BLaER1 (cell line): ENCODE measurements around the gene COQ2.
"Not testable (repeated sequence)": the region's sequence is repeated elsewhere in the genome, so short reads cannot be mapped to it uniquely, and the experiment has no call there.

Source experiments
- H3K27ac ChIP-seq: shearing (Covaris generic); formaldehyde crosslinking; 2 replicates; pipeline ENCODE4 v1.8.1; 2022
- H3K27me3 ChIP-seq: shearing (Covaris generic); formaldehyde crosslinking; 2 replicates; pipeline ENCODE4 v1.8.1; 2022
- H3K36me3 ChIP-seq: shearing (Covaris generic); formaldehyde crosslinking; 2 replicates; pipeline ENCODE4 v1.8.1; 2022
- H3K4me1 ChIP-seq: shearing (Covaris generic); formaldehyde crosslinking; 2 replicates; pipeline ENCODE4 v1.8.1; 2022
- H3K4me2 ChIP-seq: shearing (Covaris generic); formaldehyde crosslinking; 2 replicates; pipeline ENCODE4 v1.8.1; 2022
- H3K4me3 ChIP-seq: shearing (Covaris generic); formaldehyde crosslinking; 2 replicates; pipeline ENCODE4 v1.8.1; 2022
- H3K9ac ChIP-seq: shearing (Covaris generic); formaldehyde crosslinking; 2 replicates; pipeline ENCODE4 v1.8.1; 2022
- H3K9me3 ChIP-seq: shearing (Covaris generic); formaldehyde crosslinking; 2 replicates; pipeline ENCODE4 v1.8.1; 2022
- H4K20me1 ChIP-seq: shearing (Covaris generic); formaldehyde crosslinking; 2 replicates; pipeline ENCODE4 v1.8.1; 2022
- Cebpa-rat ChIP-seq: shearing (Covaris generic); IDR thresholded peaks from 2 replicates; pipeline ENCODE4 v1.8.1; 2022

Gene COQ2

GRCh38 chr4:83285055-83285407 lies 433 bp upstream of the COQ2 start:
- TF ChIP-seq Cebpa-rat, result no peak
- peak overlapping the region; percentile 82 for H3K27ac ChIP-seq

GRCh38 chr4:83283181-83283580 lies 1.4 kb downstream of the COQ2 start:
- Histone ChIP-seq H4K20me1 (0 out of 2 replicates have a peak, but pooled peaks cover 16% of the 10 kb centered on the region), H3K27me3 (no peaks in the 10 kb centered on the region), H3K4me3 (peak overlapping the region; percentile 78), H3K4me2 (peak overlapping the region; percentile 83), H3K36me3 (peaks cover 8% of the 10 kb centered on the region), H3K4me1 (peaks cover 41% of the 10 kb centered on the region), H3K9me3 (no peaks in the 10 kb centered on the region), H3K9ac (peak overlapping the region; percentile 86; the same call in 1 of the 2 replicates), H3K27ac (no peak overlapping the region)
- no peak for TF ChIP-seq Cebpa-rat

More at GRCh38 chr4:83285055-83285407, 433 bp upstream of the COQ2 start:
- peaks cover 41% of the 10 kb centered on the region for H3K4me1 ChIP-seq
- H3K36me3 ChIP-seq, result no peaks in the 10 kb centered on the region
- H3K9me3 ChIP-seq, result peaks cover 10% of the 10 kb centered on the region
- H3K9ac ChIP-seq, result peak overlapping the region; percentile 86
- H3K27me3 ChIP-seq, result no peaks in the 10 kb centered on the region
- peak overlapping the region; percentile 78 for H3K4me3 ChIP-seq
- 0 out of 2 replicates have a peak, but pooled peaks cover 16% of the 10 kb centered on the region for H4K20me1 ChIP-seq
- H3K4me2 ChIP-seq, result peak overlapping the region; percentile 83

GRCh38 chr4:83282049-83282535 lies 2.5 kb downstream of the COQ2 start:
- H3K4me2 ChIP-seq, result peak overlapping the region; percentile 83
- peaks cover 18% of the 10 kb centered on the region for H3K36me3 ChIP-seq
- no peaks in the 10 kb centered on the region for H3K27me3 ChIP-seq
- H3K9ac ChIP-seq, result no peak overlapping the region
- TF ChIP-seq Cebpa-rat, result no peak
- H3K4me3 ChIP-seq, result no peak overlapping the region
- no peaks in the 10 kb centered on the region for H3K9me3 ChIP-seq
- 0 out of 2 replicates have a peak, but pooled peaks cover 16% of the 10 kb centered on the region for H4K20me1 ChIP-seq
- H3K27ac ChIP-seq, result no peak overlapping the region
- peaks cover 43% of the 10 kb centered on the region for H3K4me1 ChIP-seq

DNA sequence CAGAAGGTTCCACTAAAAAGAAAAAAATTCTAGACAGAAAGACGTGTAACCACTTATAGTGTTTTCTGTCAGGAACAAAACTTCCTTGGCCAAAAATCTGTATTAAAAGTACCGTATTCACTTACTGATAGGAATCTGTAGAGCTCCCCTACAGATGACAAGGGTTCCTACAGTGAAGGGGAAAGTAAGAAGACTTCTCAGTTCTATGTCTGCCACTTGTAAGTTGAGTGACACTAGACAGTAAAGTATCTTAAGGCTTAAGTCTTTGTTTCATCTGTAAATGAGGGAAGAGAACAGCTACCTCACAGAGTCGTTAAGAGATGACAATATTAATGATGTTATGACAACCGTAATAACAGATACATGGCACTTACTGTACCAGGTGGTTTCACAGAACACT lies 3.3 kb downstream of the COQ2 start:
- Histone ChIP-seq H4K20me1 (0 out of 2 replicates have a peak, but pooled peaks cover 16% of the 10 kb centered on the region), H3K4me3 (no peak overlapping the region), H3K9ac (no peak overlapping the region), H3K4me1 (peaks cover 49% of the 10 kb centered on the region), H3K36me3 (peaks cover 19% of the 10 kb centered on the region), H3K27me3 (no peaks in the 10 kb centered on the region), H3K4me2 (peak overlapping the region; percentile 35), H3K27ac (no peak overlapping the region), H3K9me3 (no peaks in the 10 kb centered on the region)
- no peak for TF ChIP-seq Cebpa-rat

DNA sequence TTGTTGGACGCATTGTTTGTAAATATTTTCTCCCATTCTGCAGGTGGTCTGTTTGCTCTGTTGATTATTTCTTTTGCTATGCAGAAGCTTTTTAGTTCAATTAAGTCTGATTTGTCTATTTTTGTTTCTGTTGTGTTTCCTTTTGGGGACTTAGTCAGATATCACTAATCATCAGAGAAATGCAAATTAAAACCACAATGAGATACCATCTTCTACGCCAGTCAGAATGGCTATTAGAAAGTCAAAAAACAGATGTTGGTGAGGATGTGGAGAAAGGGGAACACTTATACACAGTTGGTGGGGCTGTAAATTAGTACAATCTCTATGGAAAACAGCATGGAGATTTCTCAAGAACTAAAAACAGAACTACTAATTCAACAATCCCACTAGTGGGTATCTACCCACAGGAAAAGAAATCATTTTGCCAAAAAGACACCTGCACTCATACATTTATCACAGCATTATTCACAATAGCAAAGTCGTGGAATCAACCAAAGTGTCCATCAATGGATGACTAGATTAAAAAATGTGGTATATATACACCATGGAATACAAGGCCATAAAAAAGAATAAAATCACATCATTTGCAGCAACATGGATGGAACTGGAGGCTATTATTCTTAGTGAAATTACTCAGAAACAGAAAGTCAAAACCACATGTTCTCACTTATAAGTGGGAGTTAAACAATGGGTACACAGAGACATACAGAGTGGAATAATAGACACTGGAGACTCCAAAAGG lies 8.1 kb downstream of the COQ2 start:
- H3K4me2 ChIP-seq, result peak overlapping the region; percentile 44
- no peak for TF ChIP-seq Cebpa-rat
- no peaks in the 10 kb centered on the region for H3K27me3 ChIP-seq
- no peak overlapping the region for H3K27ac ChIP-seq
- H4K20me1 ChIP-seq, result 0 out of 2 replicates have a peak, but pooled peaks cover 1% of the 10 kb centered on the region
- no peak overlapping the region for H3K9ac ChIP-seq
- no peaks in the 10 kb centered on the region for H3K9me3 ChIP-seq
- H3K4me3 ChIP-seq, result no peak overlapping the region
- H3K4me1 ChIP-seq, result peaks cover 16% of the 10 kb centered on the region
- H3K36me3 ChIP-seq, result peaks cover 50% of the 10 kb centered on the region

- H3K9ac ChIP-seq, H3K4me3 ChIP-seq, H3K27me3 ChIP-seq, H4K20me1 ChIP-seq, H3K27ac ChIP-seq, H3K9me3 ChIP-seq, H3K4me2 ChIP-seq: not testable (repeated sequence)
- peaks cover 72% of the 10 kb centered on the region for H3K36me3 ChIP-seq
- peaks cover 12% of the 10 kb centered on the region for H3K4me1 ChIP-seq
Observed at GRCh38 chr4:83273926-83274325, 10.7 kb downstream of the COQ2 start.

DNA sequence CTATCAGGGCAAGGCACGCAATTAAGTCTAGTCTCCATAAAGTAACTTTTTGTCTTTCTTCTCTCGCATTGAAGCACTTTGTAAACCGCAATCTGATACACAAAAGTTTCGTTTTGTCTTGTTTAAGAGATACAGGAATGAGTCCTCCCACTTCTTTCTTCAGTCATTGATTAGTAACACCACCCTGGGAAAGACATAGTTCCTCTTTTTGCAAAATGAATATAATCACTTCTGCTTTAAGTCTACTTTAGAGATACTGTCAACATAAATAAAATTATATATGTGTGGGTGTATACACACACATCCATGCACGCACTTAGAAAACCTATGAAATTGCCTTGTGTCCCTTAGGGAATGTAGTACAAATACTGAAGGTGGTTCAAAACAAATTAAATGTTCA lies 11.7 kb downstream of the COQ2 start:
- TF ChIP-seq Cebpa-rat, result no peak
- no peaks in the 10 kb centered on the region for H4K20me1 ChIP-seq
- peaks cover 12% of the 10 kb centered on the region for H3K4me1 ChIP-seq
- no peak overlapping the region for H3K4me3 ChIP-seq
- no peak overlapping the region for H3K27ac ChIP-seq
- no peaks in the 10 kb centered on the region for H3K9me3 ChIP-seq
- no peaks in the 10 kb centered on the region for H3K27me3 ChIP-seq
- no peak overlapping the region for H3K9ac ChIP-seq
- no peak overlapping the region for H3K4me2 ChIP-seq
- peaks cover 71% of the 10 kb centered on the region for H3K36me3 ChIP-seq

- Histone ChIP-seq H3K27me3 (no peaks in the 10 kb centered on the region), H3K4me3 (no peak overlapping the region), H3K9ac (no peak overlapping the region), H3K9me3 (no peaks in the 10 kb centered on the region), H4K20me1 (no peaks in the 10 kb centered on the region), H3K4me1 (no peaks in the 10 kb centered on the region), H3K36me3 (peaks cover 92% of the 10 kb centered on the region), H3K4me2 (no peak overlapping the region), H3K27ac (no peak overlapping the region)
- no peak for TF ChIP-seq Cebpa-rat
Observed at GRCh38 chr4:83269256-83269655, 15.3 kb downstream of the COQ2 start.

DNA sequence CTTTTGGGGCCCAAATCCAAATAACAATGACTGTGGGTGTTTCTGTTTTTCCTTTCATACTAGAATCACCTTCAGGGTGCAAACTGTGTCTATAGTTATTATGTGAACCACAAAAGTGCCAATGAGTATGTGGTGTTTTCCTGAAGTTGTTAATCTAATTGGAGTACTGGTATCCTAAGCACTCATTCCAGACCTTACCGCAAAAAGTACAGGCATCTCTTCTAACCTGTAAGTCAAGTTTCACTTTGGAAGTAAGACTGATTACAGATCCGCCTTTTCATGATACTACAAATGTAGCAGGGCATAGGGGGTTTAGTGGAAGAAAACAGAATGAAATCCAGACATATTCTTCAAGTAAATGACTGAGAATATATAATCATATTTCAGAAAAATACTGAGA lies 16.1 kb downstream of the COQ2 start:
- Histone ChIP-seq H3K27me3 (no peaks in the 10 kb centered on the region), H3K4me3 (no peak overlapping the region), H3K36me3 (peaks cover 89% of the 10 kb centered on the region), H3K9me3 (no peaks in the 10 kb centered on the region), H3K4me1 (no peaks in the 10 kb centered on the region), H4K20me1 (no peaks in the 10 kb centered on the region), H3K4me2 (no peak overlapping the region), H3K27ac (no peak overlapping the region), H3K9ac (no peak overlapping the region)
- no peak for TF ChIP-seq Cebpa-rat

GRCh38 chr4:83267830-83268475 lies 16.6 kb downstream of the COQ2 start:
- peaks cover 89% of the 10 kb centered on the region for H3K36me3 ChIP-seq
- H3K9ac ChIP-seq, result no peak overlapping the region
- H3K4me3 ChIP-seq, result no peak overlapping the region
- H4K20me1 ChIP-seq, result no peaks in the 10 kb centered on the region
- no peak overlapping the region for H3K4me2 ChIP-seq
- no peaks in the 10 kb centered on the region for H3K27me3 ChIP-seq
- H3K27ac ChIP-seq, result no peak overlapping the region
- H3K9me3 ChIP-seq, result no peaks in the 10 kb centered on the region
- H3K4me1 ChIP-seq, result no peaks in the 10 kb centered on the region
- no peak for TF ChIP-seq Cebpa-rat
